Common myeloid progenitor, CD34-positive (primary cell): ENCODE measurements around the gene RGS13.

Experiments
- CTCF ChIA-PET: fragments of 350-600 bp; sonication (Branson Sonifier 250); formaldehyde crosslinking; loops from one replicate; lab custom pipeline; 2021; ENCODE audit warnings: antibody characterized with exemption; lab: Charles Lee
- POLR2A ChIA-PET: fragments of 350-600 bp; sonication (Branson Sonifier 250); formaldehyde crosslinking; loops from one replicate; lab custom pipeline; 2021; ENCODE audit warnings: antibody characterized with exemption; lab: Charles Lee
- DNase-seq, 3 donors: peaks; one replicate each; pipeline versions ENCODE4 v3.0.0 to v3.0.0-alpha.2; 2013
- H3K27ac ChIP-seq, 2 experiments: 1 replicate in 1 of 2; 2 replicates in 1 of 2; pipeline ENCODE4 v1.7.0; 2013; ENCODE audit warnings: inconsistent platforms in 2 of 2, low read length in 2 of 2, mild to moderate bottlenecking in 2 of 2, low read depth in 1 of 2, moderate library complexity in 1 of 2; ENCODE audit not compliant: severe bottlenecking in 2 of 2, insufficient read depth in 1 of 2, poor library complexity in 1 of 2
- H3K27me3 ChIP-seq, 5 experiments: replicated peaks in 2 of 5; 1 replicate in 3 of 5; 2 replicates in 2 of 5; pipeline versions ENCODE4 v1.6.1 to v1.7.0; 2013; ENCODE audit warnings: low read length in 4 of 5, mild to moderate bottlenecking in 2 of 5, moderate library complexity in 2 of 5, inconsistent platforms in 1 of 5; ENCODE audit not compliant: insufficient read depth in 5 of 5, control insufficient read depth in 4 of 5
- H3K36me3 ChIP-seq, 4 experiments: 1 replicate in 2 of 4; 2 replicates in 2 of 4; pipeline versions ENCODE4 v1.6.1 to v1.7.0; 2013; ENCODE audit warnings: low read length in 3 of 4, control low read depth in 1 of 4, mild to moderate bottlenecking in 1 of 4; ENCODE audit not compliant: control insufficient read depth in 4 of 4, insufficient read depth in 4 of 4
- H3K4me1 ChIP-seq, 4 experiments: 1 replicate in 3 of 4; 2 replicates in 1 of 4; pipeline versions ENCODE4 v1.6.1 to v1.7.1; 2013; ENCODE audit warnings: low read length in 3 of 4, mild to moderate bottlenecking in 3 of 4, control low read depth in 1 of 4, inconsistent platforms in 1 of 4, moderate library complexity in 1 of 4; ENCODE audit not compliant: control insufficient read depth in 4 of 4, insufficient read depth in 4 of 4; ENCODE audit errors: control extremely low read depth in 1 of 4
- H3K4me3 ChIP-seq, 7 experiments: 1 replicate in 4 of 7; 2 replicates in 3 of 7; pipeline versions ENCODE4 v1.5.1 to v1.7.0; 2013; ENCODE audit warnings: mild to moderate bottlenecking in 7 of 7, low read length in 6 of 7, moderate library complexity in 6 of 7, inconsistent platforms in 2 of 7, low read depth in 2 of 7, control low read depth in 1 of 7; ENCODE audit not compliant: insufficient read depth in 4 of 7, control insufficient read depth in 1 of 7; ENCODE audit errors: extremely low read depth in 1 of 7
- H3K9me3 ChIP-seq, 5 experiments: 1 replicate in 4 of 5; 2 replicates in 1 of 5; pipeline versions ENCODE4 v1.6.1 to v1.7.1; 2013; ENCODE audit warnings: low read length in 4 of 5, mild to moderate bottlenecking in 2 of 5, inconsistent platforms in 1 of 5, low read depth in 1 of 5, moderate library complexity in 1 of 5; ENCODE audit not compliant: control insufficient read depth in 4 of 5, insufficient read depth in 2 of 5; ENCODE audit errors: control extremely low read depth in 1 of 5
- WGBS: methylation state at CpG from one replicate; pipeline ENCODE4 v1.1.5; 2013; ENCODE audit not compliant: insufficient coverage; 5-methylcytosine and 5-hydroxymethylcytosine counted together

The RGS13 gene

DNA sequence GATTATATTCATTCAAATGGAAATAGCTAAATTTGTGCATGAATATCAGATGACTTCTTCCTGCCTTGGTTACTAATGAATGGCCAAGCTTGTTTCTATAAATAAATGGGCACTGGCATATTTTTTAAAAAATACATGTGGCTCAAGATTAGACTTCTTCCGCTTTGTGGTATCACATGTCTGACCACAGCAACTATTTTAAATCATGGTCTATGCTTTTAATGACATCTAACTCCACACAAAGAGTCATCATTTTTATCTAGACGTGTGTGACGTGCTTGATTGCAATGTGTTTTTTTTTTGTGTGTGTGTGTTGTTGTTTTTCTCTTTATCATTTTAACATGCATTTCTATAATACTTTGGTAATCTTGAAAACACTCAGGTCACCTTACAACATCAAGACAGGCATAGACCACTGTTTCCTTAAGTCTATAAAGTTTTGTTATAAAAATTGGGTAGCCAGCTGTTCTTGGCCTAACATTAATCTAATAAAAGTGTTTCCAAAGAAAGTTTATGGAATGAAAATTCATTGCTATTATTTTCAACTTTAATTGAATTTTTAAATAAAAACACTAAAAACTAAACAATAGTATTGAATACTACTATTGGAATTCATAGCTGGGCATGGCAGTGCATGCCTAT is 30.8 kb upstream of the RGS13 start:
- Histone ChIP-seq H3K27me3 (no peaks in the 10 kb centered on the region), H3K4me3 (no peak overlapping the region), H3K4me1 (peaks cover 12 to 33% (median 19%) of the 10 kb centered on the region in 4 experiments), H3K27ac (no peak overlapping the region), H3K9me3 (no peaks in the 10 kb centered on the region), H3K36me3 (no peaks in the 10 kb centered on the region)
- ChIA-PET CTCF (interaction anchor here (0.7 to 3.3 kb wide), 5 partner anchors 17 to 130 kb away, joined by 3 to 17 read pairs (median 5); no protein-coding TSS in a partner anchor), POLR2A (interaction anchor here (0.7 to 1.4 kb wide), 3 partner anchors 26 to 116 kb away, joined by 5 to 11 read pairs (median 7); no protein-coding TSS in a partner anchor)
- peak; percentile 81 to 97 (median 94) for DNase-seq
- no CpG with 5 or more reads among the region's 3 CpGs for WGBS

DNA sequence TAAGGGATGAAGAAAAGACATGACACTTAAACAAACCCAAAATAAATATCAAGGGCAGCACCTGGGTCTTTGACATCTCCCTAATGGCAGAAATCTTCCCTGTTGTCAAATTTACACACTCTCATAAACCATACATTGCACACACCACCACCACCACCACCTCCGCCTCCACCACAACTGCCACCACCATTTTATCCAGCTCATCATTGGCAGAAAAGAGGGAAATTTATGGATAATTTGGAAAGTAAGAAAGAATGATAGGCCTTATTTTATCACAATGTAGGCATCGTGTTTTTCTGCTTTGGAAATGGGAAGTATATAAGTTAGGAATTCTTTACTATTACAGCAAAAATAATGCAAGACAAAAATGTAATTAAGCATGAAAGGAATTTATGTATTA is 27.3 kb upstream of the RGS13 start:
- Histone ChIP-seq H3K9me3 (no peaks in the 10 kb centered on the region), H3K4me3 (no peak overlapping the region), H3K27me3 (no peaks in the 10 kb centered on the region), H3K36me3 (no peaks in the 10 kb centered on the region), H3K27ac (peak overlapping the region in 1 of 2 experiments; percentile 59), H3K4me1 (peaks cover 12 to 33% (median 23%) of the 10 kb centered on the region in 4 experiments)
- ChIA-PET POLR2A (interaction anchor here (0.6 to 1.0 kb wide), 4 partner anchors 56 to 119 kb away, joined by 3 to 6 read pairs (median 3); no protein-coding TSS in a partner anchor), CTCF (interaction anchor here (0.8 to 4.2 kb wide), 13 partner anchors 10 to 203 kb away, joined by 3 to 59 read pairs (median 3); no protein-coding TSS in a partner anchor)
- peak in 2 of 3 donors; percentile 10 to 27 for DNase-seq
- no CpG with 5 or more reads among the region's 2 CpGs for WGBS

DNA sequence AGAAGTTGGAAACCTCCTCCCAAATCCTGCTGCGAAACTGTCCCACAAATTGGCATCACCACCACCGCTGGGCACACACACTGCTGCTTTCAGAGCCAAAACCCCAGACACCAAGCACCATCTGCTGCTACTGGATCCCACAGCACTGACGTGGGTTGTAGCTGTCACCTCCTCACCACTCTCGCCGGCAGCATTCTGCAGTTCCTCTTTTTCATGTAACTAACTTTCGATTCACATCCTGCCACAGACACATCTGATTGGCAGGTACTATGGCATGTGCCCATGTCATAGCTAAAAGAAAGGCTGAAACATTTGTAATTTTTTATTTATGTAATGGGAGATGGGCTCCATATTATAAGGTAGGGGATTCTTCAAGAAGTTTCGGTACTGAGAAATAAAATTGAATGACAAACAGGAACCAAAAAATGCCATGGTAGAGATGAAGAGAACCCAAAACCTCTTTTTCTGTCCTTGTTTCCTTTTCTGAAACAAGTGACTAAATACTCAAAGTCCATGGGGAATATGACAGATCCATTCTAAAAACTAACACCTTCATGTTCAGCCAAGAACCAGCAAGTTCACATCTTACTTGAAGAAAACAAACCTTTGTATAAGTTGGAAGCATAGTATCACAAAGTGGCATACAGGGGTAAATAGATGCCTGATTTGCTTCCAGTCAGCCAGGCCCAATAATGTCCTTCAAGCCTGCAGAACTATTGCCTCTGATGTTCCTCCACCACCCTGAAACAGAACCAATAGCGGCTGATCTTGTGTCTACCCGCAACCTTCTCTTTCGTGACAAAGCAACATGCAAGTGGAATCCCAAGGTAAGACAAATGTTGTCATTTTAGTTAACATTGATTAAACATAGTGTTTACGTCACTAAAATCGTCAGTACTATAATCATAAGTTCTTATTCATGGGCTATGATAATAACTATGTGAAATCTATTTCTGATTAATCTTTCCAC is 26.6 kb upstream of the RGS13 start:
- POLR2A ChIA-PET: interaction anchor here (0.9 to 1.0 kb wide), 3 partner anchors 57 to 120 kb away, joined by 3 to 6 read pairs (median 3); no protein-coding TSS in a partner anchor

DNA sequence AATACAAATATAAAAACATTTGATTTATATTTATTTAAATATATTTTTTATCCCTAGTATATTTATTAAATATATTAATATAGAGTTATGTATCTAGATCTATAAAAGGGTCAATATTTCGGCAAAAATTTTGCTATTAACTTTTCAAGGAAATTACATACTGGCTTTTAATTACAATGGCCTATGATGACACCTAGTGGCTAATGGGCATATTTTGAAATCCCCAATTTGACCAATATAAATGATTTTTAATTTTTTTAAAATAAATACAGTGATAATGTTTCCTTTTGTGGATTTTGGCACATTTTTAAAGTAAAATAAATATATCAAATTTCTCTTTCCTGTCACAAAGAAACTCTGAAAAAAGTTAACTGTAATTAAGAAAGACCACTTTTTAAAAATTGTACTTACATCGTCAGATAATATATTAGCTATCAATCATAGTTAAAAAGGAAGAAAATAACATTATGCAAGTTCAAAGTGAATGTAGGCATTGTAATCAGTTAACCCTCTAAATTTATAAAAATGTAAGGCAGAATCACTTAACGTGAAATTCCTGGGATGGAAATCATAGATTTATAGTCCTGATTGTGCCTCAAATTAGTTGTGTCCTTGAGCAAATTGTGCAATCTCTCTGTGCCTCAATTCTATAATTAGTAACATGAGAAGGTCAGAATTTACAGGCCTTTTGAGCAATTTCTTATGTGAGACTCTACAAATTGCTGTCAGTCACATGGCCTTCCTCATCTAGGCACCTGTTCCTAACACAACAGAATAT is 25.6 kb upstream of the RGS13 start:
- peak; percentile 54 to 73 (median 69) for DNase-seq
- POLR2A ChIA-PET: interaction anchor here (0.7 kb wide), 1 partner anchor 1175 kb away, joined by 3 read pairs; no protein-coding TSS in a partner anchor
- no CpG with 5 or more reads among the region's 3 CpGs for WGBS

More for the DNA sequence above, 26.6 kb upstream of the RGS13 start:
- peak overlapping the region; percentile 70 to 78 for H3K27ac ChIP-seq
- CTCF ChIA-PET: interaction anchor here (0.7 to 4.3 kb wide), 16 partner anchors 11 to 202 kb away, joined by 3 to 77 read pairs (median 4); no protein-coding TSS in a partner anchor
- peaks cover 11 to 32% (median 23%) of the 10 kb centered on the region in 4 experiments for H3K4me1 ChIP-seq
- 0% methylated on average over 2 of the region's 12 CpGs for WGBS
- no peaks in the 10 kb centered on the region for H3K9me3 ChIP-seq
- H3K36me3 ChIP-seq: no peaks in the 10 kb centered on the region
- DNase-seq: peak; percentile 92 to 99 (median 98)
- no peaks in the 10 kb centered on the region for H3K27me3 ChIP-seq
- no peak overlapping the region for H3K4me3 ChIP-seq

DNA sequence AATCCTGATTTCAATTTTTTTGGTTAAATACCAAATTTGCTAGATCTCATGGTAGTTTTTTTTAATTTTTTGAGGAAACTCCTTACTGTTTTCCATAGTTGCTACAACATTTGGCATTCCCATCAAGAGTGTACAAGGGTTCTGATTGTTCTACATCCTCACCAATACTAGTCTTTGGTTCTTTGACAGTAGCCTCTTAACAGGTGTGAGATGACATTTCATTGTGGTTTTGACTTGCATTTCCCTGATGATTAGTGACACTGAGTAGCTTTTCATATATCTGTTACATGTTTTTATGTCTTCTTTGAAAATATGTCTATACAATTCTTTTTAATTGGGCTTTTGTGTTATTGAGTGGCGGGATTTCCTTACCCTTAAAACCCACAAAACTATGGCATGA is 20.9 kb upstream of the RGS13 start:
- no peaks in the 10 kb centered on the region for H3K36me3 ChIP-seq
- H3K4me1 ChIP-seq: peaks cover 0 to 8% (median 0%) of the 10 kb centered on the region in 4 experiments
- H3K27ac ChIP-seq: no peak overlapping the region
- ChIA-PET POLR2A (no interaction called here), CTCF (interaction anchor here (2.0 to 2.7 kb wide), 2 partner anchors 13 to 138 kb away, joined by 8 to 9 read pairs; no protein-coding TSS in a partner anchor)
- no peak for DNase-seq
- no CpG with 5 or more reads among the region's 1 CpG for WGBS
- no peaks in the 10 kb centered on the region for H3K27me3 ChIP-seq
- no peaks in the 10 kb centered on the region for H3K9me3 ChIP-seq
- H3K4me3 ChIP-seq: no peak overlapping the region

More for the DNA sequence above, 25.6 kb upstream of the RGS13 start:
- H3K36me3 ChIP-seq: no peaks in the 10 kb centered on the region
- H3K27ac ChIP-seq: no peak overlapping the region
- CTCF ChIA-PET: interaction anchor here (0.7 to 4.3 kb wide), 14 partner anchors 18 to 422 kb away, joined by 3 to 77 read pairs (median 3); no protein-coding TSS in a partner anchor
- no peak overlapping the region for H3K4me3 ChIP-seq
- H3K9me3 ChIP-seq: no peaks in the 10 kb centered on the region
- H3K4me1 ChIP-seq: peaks cover 6 to 26% (median 18%) of the 10 kb centered on the region in 4 experiments
- H3K27me3 ChIP-seq: no peaks in the 10 kb centered on the region

DNA sequence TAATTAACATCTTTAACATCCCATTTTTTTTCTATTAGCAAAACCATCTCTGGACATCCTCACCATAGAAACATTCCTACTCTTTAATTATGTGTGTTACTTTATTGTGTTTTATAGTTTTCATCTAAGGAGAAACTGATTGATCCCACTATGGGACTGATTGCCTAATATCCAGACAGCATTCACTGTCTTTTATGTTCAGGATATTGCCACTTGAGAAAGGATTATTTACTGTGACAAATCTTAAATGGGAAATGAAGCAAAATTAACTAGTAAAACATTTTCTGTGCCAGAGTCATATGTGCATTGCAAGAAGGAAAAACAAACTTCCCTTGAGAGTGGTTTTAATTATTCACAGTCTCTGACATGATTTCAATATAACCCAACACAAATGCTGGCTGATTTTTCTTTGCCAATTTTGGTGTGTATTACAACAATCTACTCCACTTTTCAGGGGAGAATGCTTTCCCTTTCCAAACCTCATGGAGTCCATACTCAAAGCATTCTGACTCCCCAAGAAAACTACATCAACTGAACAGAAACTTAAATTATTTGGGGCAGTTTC is 15.8 kb upstream of the RGS13 start:
- POLR2A ChIA-PET: no interaction called here
- Histone ChIP-seq H3K27ac (no peak overlapping the region), H3K36me3 (no peaks in the 10 kb centered on the region), H3K27me3 (no peaks in the 10 kb centered on the region), H3K4me1 (no peaks in the 10 kb centered on the region), H3K4me3 (no peak overlapping the region), H3K9me3 (peaks cover 0 to 2% (median 0%) of the 10 kb centered on the region in 5 experiments)
- CTCF ChIA-PET: interaction anchor here (0.9 to 1.5 kb wide), 3 partner anchors 8 to 146 kb away, joined by 3 to 4 read pairs (median 3); no protein-coding TSS in a partner anchor
- no peak for DNase-seq
